Measurements from ENCODE around the gene TMTC3. TPM values are rescaled to one million over a fixed set of nuclear protein-coding genes. Genes with fewer than 3 reads are reported as not detected.

Gene TMTC3
- total and polyA plus RNA-seq, 7 donors, result 0.46 to 22.2 (median 14.4) TPM

- intact Hi-C loops (cut with DNase I), result no loop called here
- Histone ChIP-seq H3K9me3 (no peaks in the 10 kb centered on the region), H3K4me1 (no peaks in the 10 kb centered on the region), H3K27ac (no peak overlapping the region), H3K4me3 (no peak overlapping the region), H3K36me3 (peaks cover 0 to 28% (median 0%) of the 10 kb centered on the region in 4 donors), H3K27me3 (no peaks in the 10 kb centered on the region)
- no peak for DNase-seq
- no peak for TF ChIP-seq POLR2AphosphoS5 (IDR thresholded peaks at IDR 0.05)
- no peak for TF ChIP-seq CTCF (IDR thresholded peaks at IDR 0.05)
- no peak for TF ChIP-seq EP300 (IDR thresholded peaks at IDR 0.05)
- no peak for TF ChIP-seq POLR2A (IDR thresholded peaks at IDR 0.05)
- 83 to 86% methylated on average over 3 of the region's 3 CpGs for WGBS, 2 donors
These were observed 52.8 kb downstream of the TMTC3 start for GRCh38 chr12:88194868-88195267.

GRCh38 chr12:88200029-88200428 is 57.9 kb downstream of the TMTC3 start:
- H3K9me3 ChIP-seq, result peaks cover 0 to 3% (median 0%) of the 10 kb centered on the region in 4 donors
- no peaks in the 10 kb centered on the region for H3K4me1 ChIP-seq
- TF ChIP-seq CTCF (IDR thresholded peaks at IDR 0.05) (no peak), POLR2A (IDR thresholded peaks at IDR 0.05) (no peak), POLR2AphosphoS5 (IDR thresholded peaks at IDR 0.05) (no peak), EP300 (IDR thresholded peaks at IDR 0.05) (no peak)
- DNase-seq, result no peak
- no peaks in the 10 kb centered on the region for H3K27me3 ChIP-seq
- H3K36me3 ChIP-seq, result peaks cover 0 to 10% (median 0%) of the 10 kb centered on the region in 4 donors
- WGBS, 2 donors, result 96 to 97% methylated on average over 2 of the region's 2 CpGs
- no peak overlapping the region for H3K27ac ChIP-seq
- intact Hi-C loops (cut with DNase I), result no loop called here
- no peak overlapping the region for H3K4me3 ChIP-seq

GRCh38 chr12:88202500-88202899 is 60.4 kb downstream of the TMTC3 start:
- no peak for DNase-seq
- intact Hi-C loops (cut with DNase I), result no loop called here
- WGBS, 2 donors, result 78 to 87% methylated on average over 2 of the region's 2 CpGs
- Histone ChIP-seq H3K9me3 (peaks cover 0 to 3% (median 0%) of the 10 kb centered on the region in 4 donors), H3K27me3 (no peaks in the 10 kb centered on the region), H3K36me3 (no peaks in the 10 kb centered on the region), H3K4me1 (no peaks in the 10 kb centered on the region), H3K4me3 (no peak overlapping the region), H3K27ac (no peak overlapping the region)
- no peak for TF ChIP-seq POLR2AphosphoS5 (IDR thresholded peaks at IDR 0.05)
- no peak for TF ChIP-seq POLR2A (IDR thresholded peaks at IDR 0.05)
- TF ChIP-seq EP300 (IDR thresholded peaks at IDR 0.05), result no peak
- TF ChIP-seq CTCF (IDR thresholded peaks at IDR 0.05), result no peak

GRCh38 chr12:88206601-88207000 is 64.5 kb downstream of the TMTC3 start:
- no peak for DNase-seq
- no peak overlapping the region for H3K4me3 ChIP-seq
- H3K36me3 ChIP-seq, result no peaks in the 10 kb centered on the region
- peaks cover 0 to 11% (median 6%) of the 10 kb centered on the region in 4 donors for H3K9me3 ChIP-seq
- H3K27ac ChIP-seq, result no peak overlapping the region
- H3K27me3 ChIP-seq, result no peaks in the 10 kb centered on the region
- intact Hi-C loops (cut with DNase I), result no loop called here
- TF ChIP-seq EP300 (IDR thresholded peaks at IDR 0.05) (no peak), POLR2A (IDR thresholded peaks at IDR 0.05) (no peak), CTCF (IDR thresholded peaks at IDR 0.05) (no peak), POLR2AphosphoS5 (IDR thresholded peaks at IDR 0.05) (no peak)
- WGBS, 2 donors, result 84 to 88% methylated on average over 1 of the region's 1 CpG
- no peaks in the 10 kb centered on the region for H3K4me1 ChIP-seq
